Measurements from ENCODE around the gene DDT. TPM values are rescaled to one million over a fixed set of nuclear protein-coding genes. Genes with fewer than 3 reads are reported as not detected.
"Not testable (repeated sequence)": the region's sequence is repeated elsewhere in the genome, so short reads cannot be mapped to it uniquely, and the experiment has no call there.

The DDT gene
- total and polyA plus RNA-seq, 2 donors (not counting 3 experiments of a cell fraction or from before 2014, with no cell fraction given): 106 to 205 TPM

- DNase-seq (ENCODE audit: low read depth, low spot score); POLR2A ChIA-PET; H3K4me3 ChIP-seq (replicated peaks in 1 of 3; ENCODE audit: insufficient read depth in 1 of 3, low read depth in 1 of 3, low read length in 3 of 3); dilution Hi-C loops (cut with MboI; ENCODE audit: extremely low pct_ligation_motif_present, low sequenced_read_pairs); H3K9me1 ChIP-seq (replicated peaks; ENCODE audit: control insufficient read depth, extremely low read depth, insufficient read depth, low read length); CTCF ChIA-PET; H2AFZ ChIP-seq (ENCODE audit: low read depth, low read length); H3K4me2 ChIP-seq (ENCODE audit: insufficient read depth, low read length); H3K9me3 ChIP-seq (replicated peaks; ENCODE audit: control insufficient read depth, insufficient read depth, low read length); H3K4me1 ChIP-seq (ENCODE audit: control insufficient read depth, extremely low read depth, insufficient read depth, low read length); H3K9ac ChIP-seq (replicated peaks; ENCODE audit: extremely low read depth, insufficient read depth, low read length); H4K20me1 ChIP-seq (replicated peaks; ENCODE audit: control insufficient read depth, extremely low read depth, insufficient read depth, low read length); H3K79me2 ChIP-seq (ENCODE audit: control insufficient read depth, insufficient read depth, low read length); H3K27ac ChIP-seq (ENCODE audit: insufficient read depth, low read depth, low read length); H3K36me3 ChIP-seq (ENCODE audit: control insufficient read depth in 2 of 2, extremely low read depth in 1 of 2, insufficient read depth in 2 of 2, low read length in 2 of 2); BruUV-seq (replicated peaks); H3K27me3 ChIP-seq (ENCODE audit: control insufficient read depth in 2 of 2, insufficient read depth in 2 of 2, low read length in 2 of 2); FAIRE-seq: not testable (repeated sequence)
- intact Hi-C loops (cut with micrococcal nuclease): loop anchor here (10.0 kb wide), 1 partner anchor 293 kb away; the partner anchor contains the start of gene GGT5
These were observed 22.9 kb downstream of the DDT start for GRCh38 chr22:23951383-23951782.

DNA sequence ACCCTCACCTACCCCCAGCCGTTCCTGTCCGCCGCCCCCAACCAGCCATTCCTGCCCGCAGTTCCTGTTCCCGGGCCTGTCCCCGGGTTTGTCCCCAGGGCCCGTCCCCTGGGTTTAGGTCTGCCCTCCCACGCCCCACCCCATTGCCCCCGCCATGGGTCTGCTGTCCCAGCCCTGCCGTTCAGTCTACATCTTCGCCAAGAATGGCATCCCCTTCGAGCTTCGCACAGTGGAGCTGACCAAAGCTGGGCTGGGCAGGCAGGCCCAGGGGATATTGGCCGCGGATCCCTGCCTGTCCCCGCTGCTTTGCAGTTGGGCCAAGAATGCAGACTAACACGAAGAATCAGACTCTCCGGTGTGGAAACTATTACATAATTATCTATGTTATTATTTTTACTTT is 24.5 kb downstream of the DDT start:
- BruUV-seq (replicated peaks); H3K4me3 ChIP-seq (replicated peaks in 1 of 3; ENCODE audit: insufficient read depth in 1 of 3, low read depth in 1 of 3, low read length in 3 of 3); H3K9me1 ChIP-seq (replicated peaks; ENCODE audit: control insufficient read depth, extremely low read depth, insufficient read depth, low read length); H4K20me1 ChIP-seq (replicated peaks; ENCODE audit: control insufficient read depth, extremely low read depth, insufficient read depth, low read length); H3K4me1 ChIP-seq (ENCODE audit: control insufficient read depth, extremely low read depth, insufficient read depth, low read length); POLR2A ChIA-PET; H3K27me3 ChIP-seq (ENCODE audit: control insufficient read depth in 2 of 2, insufficient read depth in 2 of 2, low read length in 2 of 2); dilution Hi-C loops (cut with MboI; ENCODE audit: extremely low pct_ligation_motif_present, low sequenced_read_pairs); H3K79me2 ChIP-seq (ENCODE audit: control insufficient read depth, insufficient read depth, low read length); H3K4me2 ChIP-seq (ENCODE audit: insufficient read depth, low read length); H2AFZ ChIP-seq (ENCODE audit: low read depth, low read length); DNase-seq (ENCODE audit: low read depth, low spot score); H3K36me3 ChIP-seq (ENCODE audit: control insufficient read depth in 2 of 2, extremely low read depth in 1 of 2, insufficient read depth in 2 of 2, low read length in 2 of 2); H3K9me3 ChIP-seq (replicated peaks; ENCODE audit: control insufficient read depth, insufficient read depth, low read length); FAIRE-seq; H3K27ac ChIP-seq (ENCODE audit: insufficient read depth, low read depth, low read length); H3K9ac ChIP-seq (replicated peaks; ENCODE audit: extremely low read depth, insufficient read depth, low read length): not testable (repeated sequence)
- intact Hi-C loops (cut with micrococcal nuclease): loop anchor here (10.0 kb wide), 1 partner anchor 295 kb away; the partner anchor contains the start of gene GGT5
- CTCF ChIA-PET: interaction anchor here (0.6 kb wide), 1 partner anchor 43 kb away, joined by 3 read pairs; no protein-coding TSS in a partner anchor

GRCh38 chr22:23947391-23947790 is 26.9 kb downstream of the DDT start:
- DNase-seq (ENCODE audit: low read depth, low spot score); H2AFZ ChIP-seq (ENCODE audit: low read depth, low read length); H3K9me3 ChIP-seq (replicated peaks; ENCODE audit: control insufficient read depth, insufficient read depth, low read length); H3K27me3 ChIP-seq (ENCODE audit: control insufficient read depth in 2 of 2, insufficient read depth in 2 of 2, low read length in 2 of 2); FAIRE-seq; H4K20me1 ChIP-seq (replicated peaks; ENCODE audit: control insufficient read depth, extremely low read depth, insufficient read depth, low read length); dilution Hi-C loops (cut with MboI; ENCODE audit: extremely low pct_ligation_motif_present, low sequenced_read_pairs); H3K9me1 ChIP-seq (replicated peaks; ENCODE audit: control insufficient read depth, extremely low read depth, insufficient read depth, low read length); POLR2A ChIA-PET; BruUV-seq (replicated peaks); CTCF ChIA-PET; H3K4me1 ChIP-seq (ENCODE audit: control insufficient read depth, extremely low read depth, insufficient read depth, low read length); H3K4me2 ChIP-seq (ENCODE audit: insufficient read depth, low read length); H3K27ac ChIP-seq (ENCODE audit: insufficient read depth, low read depth, low read length); H3K36me3 ChIP-seq (ENCODE audit: control insufficient read depth in 2 of 2, extremely low read depth in 1 of 2, insufficient read depth in 2 of 2, low read length in 2 of 2); intact Hi-C loops (cut with micrococcal nuclease); H3K79me2 ChIP-seq (ENCODE audit: control insufficient read depth, insufficient read depth, low read length); H3K9ac ChIP-seq (replicated peaks; ENCODE audit: extremely low read depth, insufficient read depth, low read length); H3K4me3 ChIP-seq (replicated peaks in 1 of 3; ENCODE audit: insufficient read depth in 1 of 3, low read depth in 1 of 3, low read length in 3 of 3): not testable (repeated sequence)

DNA sequence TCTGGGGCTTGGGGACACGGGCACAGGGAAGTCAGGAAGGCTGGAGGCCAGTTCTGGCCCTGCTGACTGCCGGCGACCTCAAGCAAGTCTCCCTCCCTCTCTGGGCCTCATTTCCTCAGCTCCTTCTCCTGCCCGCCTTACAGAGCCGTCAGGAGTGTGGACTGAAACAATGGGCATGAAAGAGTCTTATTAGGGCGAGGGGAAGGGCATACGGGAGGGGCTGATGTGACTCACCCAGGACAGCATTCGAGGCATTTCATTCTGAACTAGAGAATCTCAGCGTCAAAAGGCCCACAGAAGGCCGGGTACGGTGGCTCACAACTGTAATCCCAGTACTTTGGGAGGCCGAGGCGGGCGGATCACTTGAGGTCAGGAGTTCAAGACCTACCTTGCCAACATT is 34.1 kb downstream of the DDT start:
- H3K27ac ChIP-seq (ENCODE audit: insufficient read depth, low read depth, low read length); H3K9me3 ChIP-seq (replicated peaks; ENCODE audit: control insufficient read depth, insufficient read depth, low read length); H3K27me3 ChIP-seq (ENCODE audit: control insufficient read depth in 2 of 2, insufficient read depth in 2 of 2, low read length in 2 of 2); H3K9ac ChIP-seq (replicated peaks; ENCODE audit: extremely low read depth, insufficient read depth, low read length); DNase-seq (ENCODE audit: low read depth, low spot score); BruUV-seq (replicated peaks); H3K36me3 ChIP-seq (ENCODE audit: control insufficient read depth in 2 of 2, extremely low read depth in 1 of 2, insufficient read depth in 2 of 2, low read length in 2 of 2); H2AFZ ChIP-seq (ENCODE audit: low read depth, low read length); H3K9me1 ChIP-seq (replicated peaks; ENCODE audit: control insufficient read depth, extremely low read depth, insufficient read depth, low read length); H3K79me2 ChIP-seq (ENCODE audit: control insufficient read depth, insufficient read depth, low read length); H3K4me2 ChIP-seq (ENCODE audit: insufficient read depth, low read length); H3K4me3 ChIP-seq (replicated peaks in 1 of 3; ENCODE audit: insufficient read depth in 1 of 3, low read depth in 1 of 3, low read length in 3 of 3); H4K20me1 ChIP-seq (replicated peaks; ENCODE audit: control insufficient read depth, extremely low read depth, insufficient read depth, low read length); H3K4me1 ChIP-seq (ENCODE audit: control insufficient read depth, extremely low read depth, insufficient read depth, low read length); intact Hi-C loops (cut with micrococcal nuclease); POLR2A ChIA-PET; dilution Hi-C loops (cut with MboI; ENCODE audit: extremely low pct_ligation_motif_present, low sequenced_read_pairs): not testable (repeated sequence)
- CTCF ChIA-PET: interaction anchor here (1.3 kb wide), 1 partner anchor 10 kb away, joined by 4 read pairs; no protein-coding TSS in a partner anchor
- peak; percentile 83 for FAIRE-seq
